DND-41 (cell line): ENCODE results near the gene PIPOX.

Experiments used
- ATAC-seq: fragments of 200-7000 bp; cut with Tn5 transposase; 3 replicates; pipeline ENCODE4 v1.9.1; 2021; ENCODE audit warnings: low read depth; ENCODE audit not compliant: insufficient read depth
- DNase-seq: peaks from one replicate; pipeline ENCODE4 v3.0.0-alpha.2; 2020
- H2AFZ ChIP-seq: 2 replicates; pipeline ENCODE4 v1.6.0; 2012; ENCODE audit warnings: low read depth, low read length
- H3K27ac ChIP-seq: 2 replicates; pipeline ENCODE4 v1.5.1; 2012; ENCODE audit warnings: low read length, inconsistent platforms
- H3K27me3 ChIP-seq: fragments of 200-600 bp; sonication (generic); 2 replicates; pipeline ENCODE4 v1.6.0; 2012; ENCODE audit warnings: low read length, mild to moderate bottlenecking, inconsistent platforms; ENCODE audit not compliant: insufficient read depth, poor library complexity
- H3K36me3 ChIP-seq: 2 replicates; pipeline ENCODE4 v1.5.1; 2012; ENCODE audit warnings: low read length, inconsistent platforms; ENCODE audit not compliant: insufficient read depth
- H3K4me1 ChIP-seq: 2 replicates; pipeline ENCODE4 v1.5.1; 2012; ENCODE audit warnings: mild to moderate bottlenecking, low read length; ENCODE audit not compliant: insufficient read depth
- H3K4me2 ChIP-seq: 2 replicates; pipeline ENCODE4 v1.6.0; 2012; ENCODE audit warnings: mild to moderate bottlenecking, moderate library complexity, low read length, inconsistent platforms; ENCODE audit not compliant: insufficient read depth
- H3K4me3 ChIP-seq, 2 experiments: fragments of 200-600 bp in 1 of 2; shearing (Covaris generic) in 1 of 2; 2 replicates each; pipeline ENCODE4 v1.5.1; 2012 to 2016; ENCODE audit warnings: inconsistent platforms in 2 of 2, low read length in 2 of 2, mild to moderate bottlenecking in 2 of 2, low read depth in 1 of 2, moderate library complexity in 1 of 2
- H3K79me2 ChIP-seq: 2 replicates; pipeline ENCODE4 v1.6.0; 2012; ENCODE audit warnings: low read length, inconsistent platforms; ENCODE audit not compliant: insufficient read depth
- H3K9ac ChIP-seq: 2 replicates; pipeline ENCODE4 v1.6.0; 2012; ENCODE audit warnings: low read depth, mild to moderate bottlenecking, inconsistent platforms, low read length, moderate library complexity
- H3K9me3 ChIP-seq: 2 replicates; pipeline ENCODE4 v1.5.1; 2012; ENCODE audit warnings: low read length, moderate library complexity, mild to moderate bottlenecking, inconsistent platforms; ENCODE audit not compliant: insufficient read depth, severe bottlenecking
- H4K20me1 ChIP-seq: 2 replicates; pipeline ENCODE4 v1.6.0; 2012; ENCODE audit warnings: low read length; ENCODE audit not compliant: insufficient read depth
- EZH2 ChIP-seq: IDR thresholded peaks from 3 replicates; pipeline ENCODE4 v1.6.1; 2012; ENCODE audit warnings: borderline replicate concordance, low read depth, mild to moderate bottlenecking, moderate library complexity, low read length, inconsistent platforms; ENCODE audit not compliant: severe bottlenecking
- TF ChIP-seq, protein P1 (sequence below): IDR thresholded peaks from 2 replicates; pipeline ENCODE4 v1.5.1; 2012; ENCODE audit warnings: borderline replicate concordance, low read length, moderate library complexity, mild to moderate bottlenecking; ENCODE audit not compliant: poor library complexity, severe bottlenecking; ENCODE audit errors: extremely low read depth

PIPOX gene

DNA sequence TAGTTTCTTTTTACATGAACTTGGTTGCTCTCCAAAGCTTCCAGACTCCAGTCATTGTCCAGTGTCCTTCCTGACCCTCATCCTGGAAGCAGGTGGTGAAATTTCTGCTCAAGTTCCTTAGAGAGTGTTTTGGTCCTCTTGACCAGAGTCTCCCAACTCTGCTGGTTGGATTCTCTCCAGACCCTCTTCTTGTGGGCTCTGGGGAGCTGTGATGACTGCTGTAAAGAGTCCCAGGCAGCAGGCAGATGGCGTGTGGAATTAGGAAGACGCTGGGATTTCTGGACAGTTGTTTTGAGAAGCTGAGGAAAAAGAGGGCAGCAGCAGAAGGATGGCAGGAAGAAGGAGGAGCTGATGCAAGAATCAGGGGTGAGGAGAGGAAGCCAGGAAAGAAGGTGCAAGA is 35.5 kb upstream of the PIPOX start:
- peaks cover 1% of the 10 kb centered on the region for H3K27me3 ChIP-seq
- H3K4me1 ChIP-seq: no peaks in the 10 kb centered on the region
- H3K27ac ChIP-seq: no peak overlapping the region

DNA sequence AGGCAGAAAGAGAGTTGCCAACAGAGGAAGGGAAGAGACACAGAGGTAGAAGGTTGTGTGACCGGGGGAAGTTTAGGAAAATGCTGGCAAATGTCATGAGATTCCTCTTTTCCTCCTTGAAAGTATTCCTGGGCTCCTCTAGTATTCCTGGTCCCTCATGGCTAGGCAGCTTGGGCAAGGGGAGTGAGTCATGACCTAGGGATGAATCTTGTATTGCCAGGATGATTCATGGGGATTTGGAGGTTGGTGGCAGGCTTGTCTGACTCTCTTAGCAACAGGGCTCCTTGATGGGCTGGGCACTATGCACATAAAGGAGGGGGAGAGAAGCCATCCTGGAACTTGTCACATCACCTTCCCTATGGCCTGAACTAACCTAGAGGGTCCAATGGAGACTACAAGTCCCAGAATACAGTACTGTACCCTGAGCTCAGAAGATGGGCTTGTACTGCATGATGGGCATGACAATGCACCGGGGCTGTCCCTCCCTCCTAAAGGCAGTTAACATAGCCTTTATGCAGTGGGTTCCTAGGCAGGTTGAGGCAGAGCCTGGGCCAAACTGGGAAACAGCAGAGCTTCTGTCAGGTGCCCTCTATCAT is 35.0 kb upstream of the PIPOX start:
- TF ChIP-seq, protein P1, sequence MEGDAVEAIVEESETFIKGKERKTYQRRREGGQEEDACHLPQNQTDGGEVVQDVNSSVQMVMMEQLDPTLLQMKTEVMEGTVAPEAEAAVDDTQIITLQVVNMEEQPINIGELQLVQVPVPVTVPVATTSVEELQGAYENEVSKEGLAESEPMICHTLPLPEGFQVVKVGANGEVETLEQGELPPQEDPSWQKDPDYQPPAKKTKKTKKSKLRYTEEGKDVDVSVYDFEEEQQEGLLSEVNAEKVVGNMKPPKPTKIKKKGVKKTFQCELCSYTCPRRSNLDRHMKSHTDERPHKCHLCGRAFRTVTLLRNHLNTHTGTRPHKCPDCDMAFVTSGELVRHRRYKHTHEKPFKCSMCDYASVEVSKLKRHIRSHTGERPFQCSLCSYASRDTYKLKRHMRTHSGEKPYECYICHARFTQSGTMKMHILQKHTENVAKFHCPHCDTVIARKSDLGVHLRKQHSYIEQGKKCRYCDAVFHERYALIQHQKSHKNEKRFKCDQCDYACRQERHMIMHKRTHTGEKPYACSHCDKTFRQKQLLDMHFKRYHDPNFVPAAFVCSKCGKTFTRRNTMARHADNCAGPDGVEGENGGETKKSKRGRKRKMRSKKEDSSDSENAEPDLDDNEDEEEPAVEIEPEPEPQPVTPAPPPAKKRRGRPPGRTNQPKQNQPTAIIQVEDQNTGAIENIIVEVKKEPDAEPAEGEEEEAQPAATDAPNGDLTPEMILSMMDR: no peak
- no peak for TF ChIP-seq EZH2
- Histone ChIP-seq H3K36me3 (no peaks in the 10 kb centered on the region), H4K20me1 (peaks cover 22% of the 10 kb centered on the region), H2AFZ (no peak overlapping the region), H3K9ac (no peak overlapping the region), H3K4me1 (no peaks in the 10 kb centered on the region), H3K9me3 (no peaks in the 10 kb centered on the region), H3K4me2 (no peak overlapping the region), H3K27ac (no peak overlapping the region), H3K27me3 (no peaks in the 10 kb centered on the region), H3K79me2 (no peaks in the 10 kb centered on the region), H3K4me3 (no peak overlapping the region)
- no peak for DNase-seq
- no peak for ATAC-seq

More for the DNA sequence above, 35.5 kb upstream of the PIPOX start:
- H3K36me3 ChIP-seq: no peaks in the 10 kb centered on the region
- no peaks in the 10 kb centered on the region for H3K9me3 ChIP-seq
- H3K79me2 ChIP-seq: no peaks in the 10 kb centered on the region
- peaks cover 22% of the 10 kb centered on the region for H4K20me1 ChIP-seq
- H2AFZ ChIP-seq: no peak overlapping the region
- H3K4me2 ChIP-seq: no peak overlapping the region
- ATAC-seq (no peak), DNase-seq (no peak)
- H3K4me3 ChIP-seq: no peak overlapping the region
- no peak overlapping the region for H3K9ac ChIP-seq
- TF ChIP-seq, protein P1: no peak
- TF ChIP-seq EZH2: no peak

DNA sequence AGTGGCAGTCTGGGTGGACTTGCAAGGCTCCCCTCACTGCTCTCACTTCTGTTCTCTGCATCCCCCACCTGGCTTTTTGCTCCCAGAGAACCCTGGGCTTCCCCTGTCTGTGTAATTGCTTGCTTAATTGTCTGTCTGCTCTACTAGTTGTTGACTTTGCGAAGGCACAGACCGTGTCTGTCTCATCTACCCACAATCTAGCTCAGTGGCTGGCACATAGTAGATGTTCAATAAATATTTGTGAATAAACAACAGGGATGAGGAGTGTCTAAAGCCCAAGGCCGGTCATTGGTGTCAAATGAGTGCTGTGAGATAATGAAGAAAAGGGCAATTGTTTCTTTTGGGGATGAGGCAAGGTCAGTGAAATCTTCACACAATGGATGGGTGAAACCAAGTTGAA is 34.4 kb upstream of the PIPOX start:
- H3K4me3 ChIP-seq: no peak overlapping the region
- no peaks in the 10 kb centered on the region for H3K36me3 ChIP-seq
- ATAC-seq (no peak), DNase-seq (no peak)
- no peak overlapping the region for H3K4me2 ChIP-seq
- no peaks in the 10 kb centered on the region for H3K9me3 ChIP-seq
- H3K27me3 ChIP-seq: no peaks in the 10 kb centered on the region
- no peaks in the 10 kb centered on the region for H3K4me1 ChIP-seq
- H2AFZ ChIP-seq: no peak overlapping the region
- H3K9ac ChIP-seq: no peak overlapping the region
- H4K20me1 ChIP-seq: peaks cover 17% of the 10 kb centered on the region
- H3K79me2 ChIP-seq: no peaks in the 10 kb centered on the region
- no peak overlapping the region for H3K27ac ChIP-seq
- TF ChIP-seq, protein P1: no peak

DNA sequence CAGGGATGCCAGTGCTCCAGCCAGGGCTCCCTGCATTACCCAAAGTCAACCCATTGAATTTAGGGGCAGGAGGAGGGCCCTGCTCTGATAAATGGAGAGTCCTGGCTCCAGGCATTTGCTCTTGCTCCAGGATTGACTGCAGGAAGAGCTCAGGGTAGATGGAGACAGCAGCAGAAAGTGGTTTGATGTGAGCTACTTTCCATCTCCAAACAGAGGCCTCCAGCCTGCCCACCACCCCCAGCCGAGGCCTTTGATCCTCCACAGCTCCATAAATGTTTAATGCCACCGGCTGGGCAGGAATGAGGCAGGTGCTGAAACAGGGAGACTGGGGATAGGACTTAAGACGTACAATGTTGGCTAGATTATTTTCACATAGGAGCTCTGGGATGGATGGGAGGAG is 32.8 kb upstream of the PIPOX start:
- ATAC-seq (no peak), DNase-seq (no peak)
- Histone ChIP-seq H3K9me3 (no peaks in the 10 kb centered on the region), H2AFZ (no peak overlapping the region), H3K4me1 (no peaks in the 10 kb centered on the region), H3K4me3 (no peak overlapping the region), H3K79me2 (no peaks in the 10 kb centered on the region), H3K4me2 (no peak overlapping the region), H3K27ac (no peak overlapping the region), H3K36me3 (no peaks in the 10 kb centered on the region), H3K9ac (no peak overlapping the region), H4K20me1 (peaks cover 6% of the 10 kb centered on the region; the same call in 1 of the 2 replicates), H3K27me3 (no peaks in the 10 kb centered on the region)
- TF ChIP-seq, protein P1: no peak
- TF ChIP-seq EZH2: no peak
